NT2/D1 (cell line): ENCODE measurements around the gene POMT2.

Source experiments
- YY1 ChIP-seq: IDR thresholded peaks from 2 replicates; pipeline ENCODE4 v1.6.1; 2011; ENCODE audit not compliant: insufficient read length, insufficient read depth
- ZNF274 ChIP-seq: IDR thresholded peaks from 2 replicates; pipeline ENCODE4 v1.6.1; 2011; ENCODE audit warnings: mild to moderate bottlenecking, low read depth, low read length

DNA sequence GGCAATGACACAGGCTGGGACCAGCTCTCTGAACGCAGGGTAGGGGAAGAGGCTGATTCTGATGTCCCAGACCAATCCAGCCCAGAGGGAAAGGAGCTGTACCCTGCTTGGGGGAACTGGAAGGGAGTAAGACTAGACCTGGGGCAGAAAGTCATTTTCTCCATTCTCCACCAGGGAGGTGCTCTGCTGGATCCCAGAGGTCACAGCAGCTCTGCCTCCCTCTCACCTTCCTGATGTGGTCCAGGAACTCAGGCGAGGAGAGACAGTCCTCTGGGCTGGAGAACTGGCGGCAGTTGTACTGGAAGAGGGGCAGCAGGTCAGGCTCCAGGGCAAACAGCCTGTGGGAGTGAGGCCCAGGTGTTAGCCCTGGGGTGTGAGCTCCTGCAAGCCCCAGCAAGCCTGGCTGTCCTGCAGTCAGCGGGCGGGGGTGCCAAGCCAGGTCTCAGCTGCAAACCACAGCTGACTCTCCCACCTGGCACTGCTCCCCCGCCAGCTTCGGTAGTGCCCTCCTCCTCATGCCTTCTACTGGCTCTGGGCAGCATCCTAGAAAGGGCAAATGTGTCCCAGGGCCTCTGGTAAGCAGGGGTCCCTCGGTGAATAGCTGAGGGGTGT lies 51.6 kb downstream of the POMT2 start:
- TF ChIP-seq ZNF274 = no peak
- no peak for TF ChIP-seq YY1
